ENCODE results near the gene BCL2L12. TPM values are rescaled to one million over a fixed set of nuclear protein-coding genes. Genes with fewer than 3 reads are reported as not detected.

Gene BCL2L12
- total RNA-seq, 1 donor from 2014 or later = 31.5 TPM

DNA sequence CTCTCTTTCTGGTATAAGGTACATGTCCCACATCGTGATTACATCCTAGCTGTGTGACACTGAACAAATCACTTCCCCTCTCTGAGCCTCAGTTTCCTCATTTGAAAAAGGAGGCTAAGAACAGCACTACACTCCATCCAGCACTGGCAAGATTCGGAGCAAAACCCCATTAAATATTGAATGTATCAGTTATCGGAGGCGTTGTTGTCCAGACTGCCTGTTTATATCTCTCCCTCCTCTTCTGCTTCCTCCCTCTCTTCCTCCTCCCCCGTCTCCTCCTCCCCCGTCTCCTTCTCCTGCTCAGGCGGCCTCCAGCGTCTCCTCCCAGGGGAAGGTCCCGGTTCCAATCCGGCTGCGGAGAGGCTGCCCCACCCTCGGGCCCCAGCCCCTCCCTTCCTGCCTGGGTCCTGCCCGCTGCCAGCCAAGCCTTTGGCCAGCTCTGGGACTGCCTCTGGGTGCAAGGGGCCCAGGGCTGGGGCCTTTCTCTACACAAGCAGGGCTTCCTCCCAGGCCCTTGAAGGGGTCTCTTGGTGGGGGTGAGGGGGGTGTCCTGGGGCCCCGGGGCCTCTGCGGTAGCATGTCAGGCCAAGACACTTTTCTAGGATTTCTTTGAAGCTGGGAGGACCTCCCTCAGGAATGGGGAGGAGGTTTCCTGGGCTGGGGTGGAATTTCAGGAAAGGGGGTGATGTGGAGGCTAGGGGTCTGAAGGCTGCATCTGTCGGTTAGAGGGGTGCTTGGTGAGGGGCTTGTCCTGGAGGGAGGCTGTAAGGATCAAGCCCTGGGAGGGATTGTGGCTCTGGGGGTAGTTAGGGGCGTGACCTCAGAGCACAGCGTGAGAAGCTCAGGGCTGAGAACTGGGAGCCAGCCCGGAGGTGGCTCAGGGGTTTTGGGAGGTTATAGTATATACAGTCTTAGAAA is 27.7 kb upstream of the BCL2L12 start:
- Histone ChIP-seq H3K27me3 (ENCODE audit: insufficient read depth, low read length) (no peaks in the 10 kb centered on the region), H3K27ac (ENCODE audit: low read depth, low read length) (peak overlapping the region; percentile 40), H3K79me2 (ENCODE audit: insufficient read depth, low read length) (peaks cover 20% of the 10 kb centered on the region), H3K4me1 (ENCODE audit: insufficient read depth, low read length) (peaks cover 31% of the 10 kb centered on the region), H3K9ac (ENCODE audit: low read length) (peak overlapping the region; percentile 87), H3K4me3 (ENCODE audit: insufficient read depth, low read depth, low read length) (peak overlapping the region; percentile 51), H3K9me3 (ENCODE audit: insufficient read depth, low read depth, low read length) (no peaks in the 10 kb centered on the region), H3K36me3 (ENCODE audit: insufficient read depth, low read length) (no peaks in the 10 kb centered on the region), H2AFZ (ENCODE audit: low read depth, low read length) (no peak overlapping the region), H4K20me1 (ENCODE audit: insufficient read depth, low read length) (no peaks in the 10 kb centered on the region), H3K4me2 (ENCODE audit: low read length) (peak overlapping the region; percentile 96)
- peaks cover 5% of the 10 kb centered on the region for H3K36me3 Mint-ChIP-seq (ENCODE audit: low read depth, unreplicated experiment)
- H3K9me3 Mint-ChIP-seq (ENCODE audit: unreplicated experiment) = peaks cover 1% of the 10 kb centered on the region
- H3K4me1 Mint-ChIP-seq (ENCODE audit: low read depth, unreplicated experiment) = peaks cover 19% of the 10 kb centered on the region
- FAIRE-seq (no peak), DNase-seq (ENCODE audit: low read depth) (peak; percentile 54)
- H3K4me3 Mint-ChIP-seq (ENCODE audit: unreplicated experiment) = peak overlapping the region; percentile 93
- TF ChIP-seq, protein P1, sequence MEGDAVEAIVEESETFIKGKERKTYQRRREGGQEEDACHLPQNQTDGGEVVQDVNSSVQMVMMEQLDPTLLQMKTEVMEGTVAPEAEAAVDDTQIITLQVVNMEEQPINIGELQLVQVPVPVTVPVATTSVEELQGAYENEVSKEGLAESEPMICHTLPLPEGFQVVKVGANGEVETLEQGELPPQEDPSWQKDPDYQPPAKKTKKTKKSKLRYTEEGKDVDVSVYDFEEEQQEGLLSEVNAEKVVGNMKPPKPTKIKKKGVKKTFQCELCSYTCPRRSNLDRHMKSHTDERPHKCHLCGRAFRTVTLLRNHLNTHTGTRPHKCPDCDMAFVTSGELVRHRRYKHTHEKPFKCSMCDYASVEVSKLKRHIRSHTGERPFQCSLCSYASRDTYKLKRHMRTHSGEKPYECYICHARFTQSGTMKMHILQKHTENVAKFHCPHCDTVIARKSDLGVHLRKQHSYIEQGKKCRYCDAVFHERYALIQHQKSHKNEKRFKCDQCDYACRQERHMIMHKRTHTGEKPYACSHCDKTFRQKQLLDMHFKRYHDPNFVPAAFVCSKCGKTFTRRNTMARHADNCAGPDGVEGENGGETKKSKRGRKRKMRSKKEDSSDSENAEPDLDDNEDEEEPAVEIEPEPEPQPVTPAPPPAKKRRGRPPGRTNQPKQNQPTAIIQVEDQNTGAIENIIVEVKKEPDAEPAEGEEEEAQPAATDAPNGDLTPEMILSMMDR (IDR thresholded peaks at IDR 0.05; ENCODE audit: insufficient read depth, low read depth, low read length) = no peak
- TF ChIP-seq EZH2 (IDR thresholded peaks at IDR 0.05; ENCODE audit: insufficient read depth, low read length) = no peak
- H3K27me3 Mint-ChIP-seq (ENCODE audit: low read depth, unreplicated experiment) = no peaks in the 10 kb centered on the region
- H3K27ac Mint-ChIP-seq (ENCODE audit: unreplicated experiment) = peak overlapping the region; percentile 96

DNA sequence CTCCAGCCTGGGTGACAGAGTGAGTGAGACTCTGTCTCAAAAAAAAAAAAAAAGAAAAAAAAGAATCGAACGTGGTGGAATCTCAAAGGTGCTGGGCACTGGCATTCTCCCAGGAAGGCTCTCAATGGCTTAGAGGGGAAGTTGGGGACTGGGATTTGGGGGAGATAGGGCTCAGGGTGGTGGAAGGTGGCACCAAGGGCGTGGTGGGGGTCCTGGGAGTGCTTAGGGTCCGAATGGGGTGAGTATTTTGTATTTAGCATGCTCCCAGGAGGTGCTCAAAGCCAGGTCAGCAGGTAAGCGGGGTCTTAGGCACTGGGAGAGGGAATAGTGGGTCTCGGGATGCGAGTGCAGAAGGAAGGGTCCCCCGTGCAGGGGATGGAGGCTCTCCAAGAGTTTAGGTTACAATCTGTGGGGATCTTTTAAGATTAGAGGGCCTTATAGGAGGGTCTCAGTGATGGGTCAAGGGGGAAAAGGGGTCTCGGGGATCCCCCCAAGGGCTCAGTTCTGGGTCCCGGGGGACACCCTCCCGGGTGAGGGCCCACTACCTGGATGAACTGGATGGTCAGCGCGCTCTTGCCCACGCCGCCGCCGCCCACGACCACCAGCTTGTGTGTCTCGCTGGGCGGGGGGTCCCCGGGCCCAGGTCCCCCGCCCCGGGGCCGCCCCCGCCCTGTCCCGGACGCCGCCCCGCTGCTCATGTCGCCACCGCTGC is 26.2 kb upstream of the BCL2L12 start:
- peaks cover 1% of the 10 kb centered on the region for H3K9me3 Mint-ChIP-seq (ENCODE audit: unreplicated experiment)
- Histone ChIP-seq H3K27ac (ENCODE audit: low read depth, low read length) (peak overlapping the region; percentile 56), H3K4me2 (ENCODE audit: low read length) (peak overlapping the region; percentile 96), H3K4me3 (ENCODE audit: insufficient read depth, low read depth, low read length) (peak overlapping the region; percentile 79), H3K9ac (ENCODE audit: low read length) (peak overlapping the region; percentile 87), H4K20me1 (ENCODE audit: insufficient read depth, low read length) (peaks cover 14% of the 10 kb centered on the region), H3K36me3 (ENCODE audit: insufficient read depth, low read length) (no peaks in the 10 kb centered on the region), H3K27me3 (ENCODE audit: insufficient read depth, low read length) (no peaks in the 10 kb centered on the region), H3K4me1 (ENCODE audit: insufficient read depth, low read length) (peaks cover 40% of the 10 kb centered on the region), H3K9me3 (ENCODE audit: insufficient read depth, low read depth, low read length) (no peaks in the 10 kb centered on the region), H2AFZ (ENCODE audit: low read depth, low read length) (no peak overlapping the region), H3K79me2 (ENCODE audit: insufficient read depth, low read length) (peaks cover 34% of the 10 kb centered on the region)
- H3K4me1 Mint-ChIP-seq (ENCODE audit: low read depth, unreplicated experiment) = peaks cover 31% of the 10 kb centered on the region
- no peaks in the 10 kb centered on the region for H3K27me3 Mint-ChIP-seq (ENCODE audit: low read depth, unreplicated experiment)
- peaks cover 5% of the 10 kb centered on the region for H3K36me3 Mint-ChIP-seq (ENCODE audit: low read depth, unreplicated experiment)
- DNase-seq (ENCODE audit: low read depth) (no peak), FAIRE-seq (no peak)
- TF ChIP-seq, protein P1 (IDR thresholded peaks at IDR 0.05; ENCODE audit: insufficient read depth, low read depth, low read length) = no peak
- no peak for TF ChIP-seq EZH2 (IDR thresholded peaks at IDR 0.05; ENCODE audit: insufficient read depth, low read length)
- H3K4me3 Mint-ChIP-seq (ENCODE audit: unreplicated experiment) = peak overlapping the region; percentile 100
- peak overlapping the region; percentile 96 for H3K27ac Mint-ChIP-seq (ENCODE audit: unreplicated experiment)
